ENCODE measurements around the gene SNX25.

SNX25 gene

GRCh38 chr4:185346975-185347601 is 137.7 kb downstream of the SNX25 start:
- TF ChIP-seq ZFP30 (CRISPR knock-in tag; IDR thresholded peaks at IDR 0.05) (no peak), TOX (CRISPR knock-in tag; IDR thresholded peaks at IDR 0.05; ENCODE audit: borderline replicate concordance) (no peak), RARB (CRISPR knock-in tag; IDR thresholded peaks at IDR 0.05) (no peak)
- no peak for ATAC-seq

DNA sequence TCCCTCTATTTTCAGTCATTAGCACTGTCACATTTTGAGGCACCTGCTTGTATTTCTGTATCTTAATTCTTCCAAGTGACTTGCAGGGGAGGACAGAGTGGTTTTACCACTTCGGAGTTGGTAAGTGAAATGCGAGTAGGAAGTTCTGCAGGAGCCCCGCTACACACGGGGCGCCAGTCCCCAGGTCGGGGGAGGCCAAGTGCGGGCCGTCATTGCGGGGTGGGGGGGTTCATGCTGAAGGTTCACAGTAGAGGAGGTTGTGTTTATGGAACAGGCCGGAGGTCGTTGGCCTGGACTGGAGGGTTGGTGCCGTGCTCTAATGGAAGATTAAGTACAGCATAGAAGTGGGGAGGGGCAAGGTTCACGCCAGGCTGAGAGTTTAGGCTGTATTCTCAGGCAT is 142.3 kb downstream of the SNX25 start:
- no peak for ATAC-seq
- TF ChIP-seq CSDC2 (CRISPR knock-in tag; IDR thresholded peaks at IDR 0.05) = no peak
- TF ChIP-seq ZFP3 (CRISPR knock-in tag; IDR thresholded peaks at IDR 0.05) = no peak
- TF ChIP-seq, protein P1, sequence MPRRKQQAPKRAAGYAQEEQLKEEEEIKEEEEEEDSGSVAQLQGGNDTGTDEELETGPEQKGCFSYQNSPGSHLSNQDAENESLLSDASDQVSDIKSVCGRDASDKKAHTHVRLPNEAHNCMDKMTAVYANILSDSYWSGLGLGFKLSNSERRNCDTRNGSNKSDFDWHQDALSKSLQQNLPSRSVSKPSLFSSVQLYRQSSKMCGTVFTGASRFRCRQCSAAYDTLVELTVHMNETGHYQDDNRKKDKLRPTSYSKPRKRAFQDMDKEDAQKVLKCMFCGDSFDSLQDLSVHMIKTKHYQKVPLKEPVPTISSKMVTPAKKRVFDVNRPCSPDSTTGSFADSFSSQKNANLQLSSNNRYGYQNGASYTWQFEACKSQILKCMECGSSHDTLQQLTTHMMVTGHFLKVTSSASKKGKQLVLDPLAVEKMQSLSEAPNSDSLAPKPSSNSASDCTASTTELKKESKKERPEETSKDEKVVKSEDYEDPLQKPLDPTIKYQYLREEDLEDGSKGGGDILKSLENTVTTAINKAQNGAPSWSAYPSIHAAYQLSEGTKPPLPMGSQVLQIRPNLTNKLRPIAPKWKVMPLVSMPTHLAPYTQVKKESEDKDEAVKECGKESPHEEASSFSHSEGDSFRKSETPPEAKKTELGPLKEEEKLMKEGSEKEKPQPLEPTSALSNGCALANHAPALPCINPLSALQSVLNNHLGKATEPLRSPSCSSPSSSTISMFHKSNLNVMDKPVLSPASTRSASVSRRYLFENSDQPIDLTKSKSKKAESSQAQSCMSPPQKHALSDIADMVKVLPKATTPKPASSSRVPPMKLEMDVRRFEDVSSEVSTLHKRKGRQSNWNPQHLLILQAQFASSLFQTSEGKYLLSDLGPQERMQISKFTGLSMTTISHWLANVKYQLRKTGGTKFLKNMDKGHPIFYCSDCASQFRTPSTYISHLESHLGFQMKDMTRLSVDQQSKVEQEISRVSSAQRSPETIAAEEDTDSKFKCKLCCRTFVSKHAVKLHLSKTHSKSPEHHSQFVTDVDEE (CRISPR knock-in tag; IDR thresholded peaks at IDR 0.05) = no peak
- TF ChIP-seq ZFP30 (CRISPR knock-in tag; IDR thresholded peaks at IDR 0.05) = no peak
- no peak for TF ChIP-seq TOX (CRISPR knock-in tag; IDR thresholded peaks at IDR 0.05; ENCODE audit: borderline replicate concordance)
- TF ChIP-seq, protein P2, sequence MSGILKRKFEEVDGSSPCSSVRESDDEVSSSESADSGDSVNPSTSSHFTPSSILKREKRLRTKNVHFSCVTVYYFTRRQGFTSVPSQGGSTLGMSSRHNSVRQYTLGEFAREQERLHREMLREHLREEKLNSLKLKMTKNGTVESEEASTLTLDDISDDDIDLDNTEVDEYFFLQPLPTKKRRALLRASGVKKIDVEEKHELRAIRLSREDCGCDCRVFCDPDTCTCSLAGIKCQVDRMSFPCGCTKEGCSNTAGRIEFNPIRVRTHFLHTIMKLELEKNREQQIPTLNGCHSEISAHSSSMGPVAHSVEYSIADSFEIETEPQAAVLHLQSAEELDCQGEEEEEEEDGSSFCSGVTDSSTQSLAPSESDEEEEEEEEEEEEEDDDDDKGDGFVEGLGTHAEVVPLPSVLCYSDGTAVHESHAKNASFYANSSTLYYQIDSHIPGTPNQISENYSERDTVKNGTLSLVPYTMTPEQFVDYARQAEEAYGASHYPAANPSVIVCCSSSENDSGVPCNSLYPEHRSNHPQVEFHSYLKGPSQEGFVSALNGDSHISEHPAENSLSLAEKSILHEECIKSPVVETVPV (CRISPR knock-in tag; IDR thresholded peaks at IDR 0.05) = no peak
- no peak for TF ChIP-seq ZNF70 (CRISPR knock-in tag; IDR thresholded peaks at IDR 0.05)
- no peak for TF ChIP-seq ZNF565 (CRISPR knock-in tag; conservative IDR thresholded peaks at IDR 0.05; ENCODE audit: low read depth)
- no peak for TF ChIP-seq BACH2 (CRISPR knock-in tag; IDR thresholded peaks at IDR 0.05; ENCODE audit: borderline replicate concordance)
- no peak for TF ChIP-seq RARB (CRISPR knock-in tag; IDR thresholded peaks at IDR 0.05)
- TF ChIP-seq TCF4 (CRISPR knock-in tag; IDR thresholded peaks at IDR 0.05; ENCODE audit: borderline replicate concordance) = no peak
- TF ChIP-seq, protein P3, sequence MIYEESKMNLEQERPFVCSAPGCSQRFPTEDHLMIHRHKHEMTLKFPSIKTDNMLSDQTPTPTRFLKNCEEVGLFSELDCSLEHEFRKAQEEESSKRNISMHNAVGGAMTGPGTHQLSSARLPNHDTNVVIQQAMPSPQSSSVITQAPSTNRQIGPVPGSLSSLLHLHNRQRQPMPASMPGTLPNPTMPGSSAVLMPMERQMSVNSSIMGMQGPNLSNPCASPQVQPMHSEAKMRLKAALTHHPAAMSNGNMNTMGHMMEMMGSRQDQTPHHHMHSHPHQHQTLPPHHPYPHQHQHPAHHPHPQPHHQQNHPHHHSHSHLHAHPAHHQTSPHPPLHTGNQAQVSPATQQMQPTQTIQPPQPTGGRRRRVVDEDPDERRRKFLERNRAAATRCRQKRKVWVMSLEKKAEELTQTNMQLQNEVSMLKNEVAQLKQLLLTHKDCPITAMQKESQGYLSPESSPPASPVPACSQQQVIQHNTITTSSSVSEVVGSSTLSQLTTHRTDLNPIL (CRISPR knock-in tag; IDR thresholded peaks at IDR 0.05; ENCODE audit: low read depth) = no peak
- TF ChIP-seq PPARA (CRISPR knock-in tag; IDR thresholded peaks at IDR 0.05; ENCODE audit: borderline replicate concordance) = no peak
- TF ChIP-seq ARNTL (CRISPR knock-in tag; IDR thresholded peaks at IDR 0.05; ENCODE audit: borderline replicate concordance, low read depth) = no peak

DNA sequence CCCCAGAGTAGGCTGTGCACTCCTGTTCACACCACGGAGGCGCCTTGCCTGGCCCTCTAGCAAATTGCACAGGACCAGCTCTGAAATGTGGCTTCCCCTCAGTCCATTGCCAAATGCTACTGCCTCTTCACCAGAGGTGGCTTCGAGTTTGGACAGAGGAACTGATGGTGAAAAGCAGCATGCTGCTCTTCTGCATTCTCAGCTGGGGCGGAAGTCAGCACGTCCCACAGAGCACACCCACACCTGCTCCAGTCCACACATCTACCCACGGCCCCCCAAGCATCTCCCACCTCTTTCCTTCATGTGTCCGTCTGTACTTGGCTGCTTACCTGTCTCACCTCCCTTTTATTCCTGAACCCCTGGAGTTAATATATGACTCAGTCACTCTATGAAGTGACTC is 142.8 kb downstream of the SNX25 start:
- TF ChIP-seq PPARA (CRISPR knock-in tag; IDR thresholded peaks at IDR 0.05; ENCODE audit: borderline replicate concordance) (no peak), RARB (CRISPR knock-in tag; IDR thresholded peaks at IDR 0.05) (no peak), BACH2 (CRISPR knock-in tag; IDR thresholded peaks at IDR 0.05; ENCODE audit: borderline replicate concordance) (no peak), ZNF565 (CRISPR knock-in tag; conservative IDR thresholded peaks at IDR 0.05; ENCODE audit: low read depth) (no peak), ESRRG (CRISPR knock-in tag; IDR thresholded peaks at IDR 0.05) (no peak), TCF4 (CRISPR knock-in tag; IDR thresholded peaks at IDR 0.05; ENCODE audit: borderline replicate concordance) (no peak), ZFP30 (CRISPR knock-in tag; IDR thresholded peaks at IDR 0.05) (no peak), TOX (CRISPR knock-in tag; IDR thresholded peaks at IDR 0.05; ENCODE audit: borderline replicate concordance) (no peak)
- ATAC-seq = no peak

DNA sequence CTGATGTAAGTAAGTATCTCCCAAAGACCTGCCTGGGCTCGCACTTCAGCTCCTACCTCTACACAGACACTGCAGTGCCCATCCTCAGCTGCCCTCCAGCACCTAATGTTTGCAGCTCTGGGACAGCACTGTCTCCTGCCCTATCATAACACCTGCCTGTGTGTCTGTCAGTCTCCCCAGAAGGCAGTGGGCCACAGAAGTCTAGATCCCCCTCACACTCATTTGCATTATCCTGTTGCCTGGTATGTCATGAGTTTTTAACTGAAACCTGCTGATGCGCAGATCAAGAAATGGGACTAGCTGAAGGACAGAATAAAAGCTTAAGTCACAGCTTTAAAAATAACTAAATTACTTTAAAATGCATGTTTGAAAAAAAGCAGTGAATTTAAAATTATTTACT is 143.3 kb downstream of the SNX25 start:
- TF ChIP-seq ZNF565 (CRISPR knock-in tag; conservative IDR thresholded peaks at IDR 0.05; ENCODE audit: low read depth) (no peak), SNAI2 (CRISPR knock-in tag; IDR thresholded peaks at IDR 0.05) (no peak), PPARA (CRISPR knock-in tag; IDR thresholded peaks at IDR 0.05; ENCODE audit: borderline replicate concordance) (no peak), ISL1 (CRISPR knock-in tag; IDR thresholded peaks at IDR 0.05) (no peak)
- no peak for ATAC-seq

GRCh38 chr4:185357211-185357610 is 147.8 kb downstream of the SNX25 start:
- TF ChIP-seq PATZ1 (CRISPR knock-in tag; IDR thresholded peaks at IDR 0.05; ENCODE audit: borderline replicate concordance) = no peak
- TF ChIP-seq, protein P1 (CRISPR knock-in tag; IDR thresholded peaks at IDR 0.05) = no peak
- no peak for TF ChIP-seq ZFP30 (CRISPR knock-in tag; IDR thresholded peaks at IDR 0.05)
- no peak for TF ChIP-seq BACH2 (CRISPR knock-in tag; IDR thresholded peaks at IDR 0.05; ENCODE audit: borderline replicate concordance)
- TF ChIP-seq ISL1 (CRISPR knock-in tag; IDR thresholded peaks at IDR 0.05) = no peak
- no peak for TF ChIP-seq ZNF565 (CRISPR knock-in tag; conservative IDR thresholded peaks at IDR 0.05; ENCODE audit: low read depth)
- no peak for TF ChIP-seq ZC3H10 (CRISPR knock-in tag; IDR thresholded peaks at IDR 0.05)
- no peak for TF ChIP-seq ZNF70 (CRISPR knock-in tag; IDR thresholded peaks at IDR 0.05)
- no peak for TF ChIP-seq TCF4 (CRISPR knock-in tag; IDR thresholded peaks at IDR 0.05; ENCODE audit: borderline replicate concordance)
- ATAC-seq = no peak
